SK-N-SH treated with all-trans-retinoic acid at 6 μM for 48 hours (cell line): ENCODE measurements around the gene MIER1.

Experiments used
- ATAC-seq: fragments of 200-7000 bp; cut with Tn5 transposase; 3 replicates; pipeline ENCODE4 v1.9.1; 2020; ENCODE audit warnings: mild to moderate bottlenecking, moderate library complexity
- ARNTL ChIP-seq: fragments of 450-650 bp; formaldehyde crosslinking; IDR thresholded peaks from 2 replicates; pipeline ENCODE4 v1.5.0; 2020; ENCODE audit warnings: low read depth, mild to moderate bottlenecking, moderate library complexity, borderline replicate concordance
- BACH2 ChIP-seq: fragments of 250-450 bp; sonication (Bioruptor Pico); IDR thresholded peaks from 2 replicates; pipeline ENCODE4 v1.9.0; 2021; ENCODE audit warnings: mild to moderate bottlenecking, borderline replicate concordance
- CSDC2 ChIP-seq: fragments of 250-450 bp; sonication (Bioruptor Pico); IDR thresholded peaks from 2 replicates; pipeline ENCODE4 v1.5.0; 2020; ENCODE audit warnings: mild to moderate bottlenecking, moderate library complexity
- CSRNP3 ChIP-seq: fragments of 250-450 bp; sonication (Bioruptor Pico); IDR thresholded peaks from 2 replicates; pipeline ENCODE4 v1.5.1; 2021; ENCODE audit warnings: mild to moderate bottlenecking, moderate library complexity
- ESRRG ChIP-seq: fragments of 250-450 bp; sonication (Bioruptor Pico); IDR thresholded peaks from 2 replicates; pipeline ENCODE4 v1.6.1; 2021; ENCODE audit warnings: mild to moderate bottlenecking
- ISL1 ChIP-seq: fragments of 250-450 bp; sonication (Bioruptor Pico); IDR thresholded peaks from 2 replicates; pipeline ENCODE4 v2.1.2; 2022; ENCODE audit warnings: mild to moderate bottlenecking, moderate library complexity
- PATZ1 ChIP-seq: fragments of 250-450 bp; sonication (Bioruptor Pico); IDR thresholded peaks from 2 replicates; pipeline ENCODE4 v1.8.0; 2020; ENCODE audit warnings: mild to moderate bottlenecking, moderate library complexity, borderline replicate concordance
- PPARA ChIP-seq: fragments of 250-450 bp; sonication (Bioruptor Pico); IDR thresholded peaks from 2 replicates; pipeline ENCODE4 v1.5.0; 2020; ENCODE audit warnings: mild to moderate bottlenecking, borderline replicate concordance
- RARB ChIP-seq: fragments of 250-450 bp; sonication (Bioruptor Pico); IDR thresholded peaks from 2 replicates; pipeline ENCODE4 v1.8.0; 2021; ENCODE audit warnings: mild to moderate bottlenecking, moderate library complexity
- SNAI2 ChIP-seq: fragments of 250-450 bp; sonication (Bioruptor Pico); IDR thresholded peaks from 2 replicates; pipeline ENCODE4 v1.5.0; 2020; ENCODE audit warnings: mild to moderate bottlenecking, moderate library complexity
- TCF4 ChIP-seq: fragments of 250-450 bp; sonication (Bioruptor Pico); IDR thresholded peaks from 2 replicates; pipeline ENCODE4 v1.8.0; 2021; ENCODE audit warnings: mild to moderate bottlenecking, moderate library complexity, borderline replicate concordance
- TOX ChIP-seq: fragments of 250-450 bp; sonication (Bioruptor Pico); IDR thresholded peaks from 2 replicates; pipeline ENCODE4 v1.8.0; 2021; ENCODE audit warnings: mild to moderate bottlenecking, moderate library complexity, borderline replicate concordance
- TSHZ2 ChIP-seq: fragments of 250-450 bp; sonication (Bioruptor Pico); IDR thresholded peaks from 2 replicates; pipeline ENCODE4 v1.5.0; 2020; ENCODE audit warnings: mild to moderate bottlenecking, moderate library complexity
- ZC3H10 ChIP-seq: fragments of 250-450 bp; sonication (Bioruptor Pico); IDR thresholded peaks from 2 replicates; pipeline ENCODE4 v1.5.1; 2021; ENCODE audit warnings: mild to moderate bottlenecking, moderate library complexity
- ZFP3 ChIP-seq: fragments of 250-450 bp; sonication (Bioruptor Pico); IDR thresholded peaks from 2 replicates; pipeline ENCODE4 v1.5.0; 2020; ENCODE audit warnings: mild to moderate bottlenecking, moderate library complexity
- ZFP30 ChIP-seq: fragments of 450-650 bp; formaldehyde crosslinking; IDR thresholded peaks from 2 replicates; pipeline ENCODE4 v1.5.0; 2022; ENCODE audit warnings: mild to moderate bottlenecking, moderate library complexity
- ZNF565 ChIP-seq: fragments of 450-650 bp; formaldehyde crosslinking; conservative IDR thresholded peaks from 2 replicates; pipeline ENCODE4 v1.5.0; 2020; ENCODE audit warnings: low read depth, mild to moderate bottlenecking, moderate library complexity
- ZNF8 ChIP-seq: fragments of 450-650 bp; formaldehyde crosslinking; IDR thresholded peaks from 2 replicates; pipeline ENCODE4 v1.5.0; 2020; ENCODE audit warnings: mild to moderate bottlenecking, moderate library complexity
- TF ChIP-seq, protein P1 (sequence below): fragments of 250-450 bp; sonication (Bioruptor Pico); IDR thresholded peaks from 2 replicates; pipeline ENCODE4 v1.5.1; 2020; ENCODE audit warnings: low read depth, mild to moderate bottlenecking, moderate library complexity
- TF ChIP-seq, protein P2 (sequence below): fragments of 250-450 bp; sonication (Bioruptor Pico); IDR thresholded peaks from 2 replicates; pipeline ENCODE4 v1.8.0; 2021; ENCODE audit warnings: low read depth, mild to moderate bottlenecking, moderate library complexity, borderline replicate concordance

MIER1 gene

GRCh38 chr1:66932291-66932690 lies 7.5 kb downstream of the MIER1 start:
- ATAC-seq = no peak
- TF ChIP-seq CSDC2 (CRISPR knock-in tag) = no peak

- TF ChIP-seq ISL1 (CRISPR knock-in tag) = no peak
- TF ChIP-seq TCF4 (CRISPR knock-in tag) = no peak
- TF ChIP-seq ZFP3 = no peak
- no peak for TF ChIP-seq ZNF565
- no peak for TF ChIP-seq SNAI2 (CRISPR knock-in tag)
- TF ChIP-seq, protein P1, sequence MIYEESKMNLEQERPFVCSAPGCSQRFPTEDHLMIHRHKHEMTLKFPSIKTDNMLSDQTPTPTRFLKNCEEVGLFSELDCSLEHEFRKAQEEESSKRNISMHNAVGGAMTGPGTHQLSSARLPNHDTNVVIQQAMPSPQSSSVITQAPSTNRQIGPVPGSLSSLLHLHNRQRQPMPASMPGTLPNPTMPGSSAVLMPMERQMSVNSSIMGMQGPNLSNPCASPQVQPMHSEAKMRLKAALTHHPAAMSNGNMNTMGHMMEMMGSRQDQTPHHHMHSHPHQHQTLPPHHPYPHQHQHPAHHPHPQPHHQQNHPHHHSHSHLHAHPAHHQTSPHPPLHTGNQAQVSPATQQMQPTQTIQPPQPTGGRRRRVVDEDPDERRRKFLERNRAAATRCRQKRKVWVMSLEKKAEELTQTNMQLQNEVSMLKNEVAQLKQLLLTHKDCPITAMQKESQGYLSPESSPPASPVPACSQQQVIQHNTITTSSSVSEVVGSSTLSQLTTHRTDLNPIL (CRISPR knock-in tag) = no peak
- TF ChIP-seq ZFP30 = no peak
- no peak for TF ChIP-seq ZNF8 (CRISPR knock-in tag)
- no peak for TF ChIP-seq PATZ1 (CRISPR knock-in tag)
- TF ChIP-seq ARNTL (CRISPR knock-in tag) = no peak
- TF ChIP-seq ESRRG (CRISPR knock-in tag) = no peak
- no peak for TF ChIP-seq TOX (CRISPR knock-in tag)
- TF ChIP-seq ZC3H10 (CRISPR knock-in tag) = no peak
- ATAC-seq = no peak
These were observed 9.3 kb downstream of the MIER1 start for GRCh38 chr1:66933887-66934700.

DNA sequence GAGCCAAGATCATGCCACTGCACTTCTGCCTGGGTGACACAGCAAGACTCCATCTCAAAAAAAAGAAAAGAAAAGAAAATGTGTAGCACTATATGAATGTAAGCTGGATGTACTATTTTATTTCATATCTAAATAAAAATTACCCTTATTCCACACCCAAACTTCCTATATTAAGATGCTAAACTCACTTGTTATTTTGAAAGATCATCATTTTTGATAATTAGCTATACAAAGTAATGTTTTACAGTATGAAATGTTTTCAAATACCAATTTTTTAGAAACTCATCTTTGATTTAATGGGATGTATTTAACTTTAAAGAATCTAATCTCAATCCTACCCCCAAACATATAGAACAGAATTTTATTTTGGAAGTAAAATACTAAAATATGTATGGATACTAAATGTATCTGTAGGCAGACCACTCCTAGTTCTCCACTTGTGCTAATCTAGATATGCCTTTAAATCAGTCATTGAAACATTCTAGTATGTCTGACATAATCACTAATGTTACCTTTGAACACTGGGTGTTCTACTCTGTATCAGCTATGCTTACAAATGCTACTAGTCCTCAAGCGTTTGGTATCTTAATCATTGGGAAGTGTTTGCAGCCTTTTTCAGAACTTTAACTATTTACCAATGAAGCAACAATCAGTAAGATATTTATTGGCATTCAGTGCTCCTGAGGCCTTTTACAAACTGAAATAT lies 12.9 kb downstream of the MIER1 start:
- TF ChIP-seq ZNF565 = no peak
- TF ChIP-seq, all 23 proteins: peak for 0
- no peak for ATAC-seq

GRCh38 chr1:66938613-66939012 lies 13.8 kb downstream of the MIER1 start:
- TF ChIP-seq TCF4 (CRISPR knock-in tag) (no peak), ZNF565 (no peak), ARNTL (CRISPR knock-in tag) (no peak), PATZ1 (CRISPR knock-in tag) (no peak), ESRRG (CRISPR knock-in tag) (no peak), SNAI2 (CRISPR knock-in tag) (no peak), CSRNP3 (CRISPR knock-in tag) (no peak), ZNF8 (CRISPR knock-in tag) (no peak), TSHZ2 (CRISPR knock-in tag) (no peak), RARB (no peak), PPARA (CRISPR knock-in tag) (no peak), ISL1 (CRISPR knock-in tag) (no peak), ZFP3 (no peak), ZC3H10 (CRISPR knock-in tag) (no peak), CSDC2 (CRISPR knock-in tag) (no peak), BACH2 (CRISPR knock-in tag) (no peak)
- TF ChIP-seq, protein P2, sequence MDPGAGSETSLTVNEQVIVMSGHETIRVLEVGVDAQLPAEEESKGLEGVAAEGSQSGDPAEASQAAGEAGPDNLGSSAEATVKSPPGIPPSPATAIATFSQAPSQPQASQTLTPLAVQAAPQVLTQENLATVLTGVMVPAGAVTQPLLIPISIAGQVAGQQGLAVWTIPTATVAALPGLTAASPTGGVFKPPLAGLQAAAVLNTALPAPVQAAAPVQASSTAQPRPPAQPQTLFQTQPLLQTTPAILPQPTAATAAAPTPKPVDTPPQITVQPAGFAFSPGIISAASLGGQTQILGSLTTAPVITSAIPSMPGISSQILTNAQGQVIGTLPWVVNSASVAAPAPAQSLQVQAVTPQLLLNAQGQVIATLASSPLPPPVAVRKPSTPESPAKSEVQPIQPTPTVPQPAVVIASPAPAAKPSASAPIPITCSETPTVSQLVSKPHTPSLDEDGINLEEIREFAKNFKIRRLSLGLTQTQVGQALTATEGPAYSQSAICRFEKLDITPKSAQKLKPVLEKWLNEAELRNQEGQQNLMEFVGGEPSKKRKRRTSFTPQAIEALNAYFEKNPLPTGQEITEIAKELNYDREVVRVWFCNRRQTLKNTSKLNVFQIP (CRISPR knock-in tag) = no peak
- TF ChIP-seq, protein P1 (CRISPR knock-in tag) = no peak
- peak; percentile 64 for ATAC-seq
